Measurements from ENCODE around the gene ADAMTS16. TPM values are rescaled to one million over a fixed set of nuclear protein-coding genes. Genes with fewer than 3 reads are reported as not detected.

Gene ADAMTS16
- total RNA-seq, 3 donors from 2014 or later (not counting 1 experiment from before 2014, with no cell fraction given), result not detected

DNA sequence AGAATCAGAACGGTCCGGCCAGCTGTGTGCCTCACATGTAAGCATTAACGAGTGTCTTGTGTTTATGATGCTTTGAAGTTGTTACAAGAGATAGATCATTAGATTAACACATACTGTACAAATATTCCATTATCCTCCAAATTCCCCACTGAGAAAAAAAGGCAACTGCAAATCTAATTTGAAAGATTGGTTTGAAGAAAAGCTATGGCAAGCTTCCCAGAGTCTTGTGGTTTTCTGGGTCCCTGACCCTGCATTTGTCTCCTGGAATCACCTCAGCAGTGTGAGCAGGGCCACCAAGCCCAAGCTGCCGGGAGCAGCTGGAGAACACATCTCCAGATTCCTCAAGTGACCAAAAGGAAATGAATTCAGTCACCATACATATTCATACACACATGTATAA lies 36.9 kb upstream of the ADAMTS16 start:
- WGBS (ENCODE audit: insufficient coverage), result 93% methylated on average over 3 of the region's 4 CpGs
- H3K27me3 ChIP-seq (ENCODE audit: control insufficient read depth, insufficient read depth, low read length), result no peaks in the 10 kb centered on the region
- Mint-ChIP-seq H3K27ac (no peak overlapping the region), H3K36me3 (no peaks in the 10 kb centered on the region), H3K4me1 (no peaks in the 10 kb centered on the region), H3K27me3 (ENCODE audit: low read depth in 2 of 2) (no peaks in the 10 kb centered on the region), H3K9me3 (peaks cover 13 to 19% of the 10 kb centered on the region in 2 donors), H3K4me3 (no peak overlapping the region)
- no peak overlapping the region for H3K27ac ChIP-seq (ENCODE audit: low read length)
- no peak for DNase-seq
- H3K9me3 ChIP-seq (ENCODE audit: control insufficient read depth, insufficient read depth, low read length), result no peaks in the 10 kb centered on the region
- intact Hi-C loops (cut with micrococcal nuclease), result no loop called here
- TF ChIP-seq, protein P1, sequence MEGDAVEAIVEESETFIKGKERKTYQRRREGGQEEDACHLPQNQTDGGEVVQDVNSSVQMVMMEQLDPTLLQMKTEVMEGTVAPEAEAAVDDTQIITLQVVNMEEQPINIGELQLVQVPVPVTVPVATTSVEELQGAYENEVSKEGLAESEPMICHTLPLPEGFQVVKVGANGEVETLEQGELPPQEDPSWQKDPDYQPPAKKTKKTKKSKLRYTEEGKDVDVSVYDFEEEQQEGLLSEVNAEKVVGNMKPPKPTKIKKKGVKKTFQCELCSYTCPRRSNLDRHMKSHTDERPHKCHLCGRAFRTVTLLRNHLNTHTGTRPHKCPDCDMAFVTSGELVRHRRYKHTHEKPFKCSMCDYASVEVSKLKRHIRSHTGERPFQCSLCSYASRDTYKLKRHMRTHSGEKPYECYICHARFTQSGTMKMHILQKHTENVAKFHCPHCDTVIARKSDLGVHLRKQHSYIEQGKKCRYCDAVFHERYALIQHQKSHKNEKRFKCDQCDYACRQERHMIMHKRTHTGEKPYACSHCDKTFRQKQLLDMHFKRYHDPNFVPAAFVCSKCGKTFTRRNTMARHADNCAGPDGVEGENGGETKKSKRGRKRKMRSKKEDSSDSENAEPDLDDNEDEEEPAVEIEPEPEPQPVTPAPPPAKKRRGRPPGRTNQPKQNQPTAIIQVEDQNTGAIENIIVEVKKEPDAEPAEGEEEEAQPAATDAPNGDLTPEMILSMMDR (IDR thresholded peaks at IDR 0.05), result no peak
- ATAC-seq, result no peak
- H3K4me1 ChIP-seq (ENCODE audit: control insufficient read depth, insufficient read depth, low read length), result no peaks in the 10 kb centered on the region
- no peak overlapping the region for H3K4me3 ChIP-seq (ENCODE audit: low read length)
- no peaks in the 10 kb centered on the region for H3K36me3 ChIP-seq (ENCODE audit: control insufficient read depth, insufficient read depth, low read length)

DNA sequence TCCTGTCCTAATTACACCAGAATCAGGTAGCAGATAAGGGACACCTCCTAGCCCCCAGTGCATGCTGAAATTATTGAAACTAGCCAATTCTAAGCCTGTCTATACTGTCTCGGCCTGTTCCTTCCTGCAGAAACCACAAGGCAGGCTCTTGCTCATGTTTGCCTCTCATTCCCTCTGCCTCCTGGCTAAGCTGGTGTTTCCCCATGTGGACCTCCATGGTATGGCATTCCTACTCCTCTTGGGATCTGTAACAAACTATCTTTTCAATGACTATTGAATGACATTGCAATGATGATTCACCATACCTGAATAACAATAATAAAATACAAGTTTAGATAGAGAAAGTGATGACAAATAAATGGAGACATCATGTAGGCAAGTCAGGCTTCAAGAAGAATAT lies 35.6 kb upstream of the ADAMTS16 start:
- Mint-ChIP-seq H3K4me3 (no peak overlapping the region), H3K27me3 (ENCODE audit: low read depth in 2 of 2) (no peaks in the 10 kb centered on the region), H3K4me1 (no peaks in the 10 kb centered on the region), H3K9me3 (peaks cover 9 to 16% of the 10 kb centered on the region in 2 donors), H3K27ac (no peak overlapping the region), H3K36me3 (no peaks in the 10 kb centered on the region)
- no peaks in the 10 kb centered on the region for H3K4me1 ChIP-seq (ENCODE audit: control insufficient read depth, insufficient read depth, low read length)
- no peak for DNase-seq
- intact Hi-C loops (cut with micrococcal nuclease), result no loop called here
- no peaks in the 10 kb centered on the region for H3K36me3 ChIP-seq (ENCODE audit: control insufficient read depth, insufficient read depth, low read length)
- ATAC-seq, result no peak
- TF ChIP-seq, protein P1 (IDR thresholded peaks at IDR 0.05), result no peak
- no peak overlapping the region for H3K27ac ChIP-seq (ENCODE audit: low read length)
- H3K27me3 ChIP-seq (ENCODE audit: control insufficient read depth, insufficient read depth, low read length), result no peaks in the 10 kb centered on the region
- no peaks in the 10 kb centered on the region for H3K9me3 ChIP-seq (ENCODE audit: control insufficient read depth, insufficient read depth, low read length)
- WGBS (ENCODE audit: insufficient coverage), result 35% methylated on average over 1 of the region's 1 CpG
- H3K4me3 ChIP-seq (ENCODE audit: low read length), result no peak overlapping the region

DNA sequence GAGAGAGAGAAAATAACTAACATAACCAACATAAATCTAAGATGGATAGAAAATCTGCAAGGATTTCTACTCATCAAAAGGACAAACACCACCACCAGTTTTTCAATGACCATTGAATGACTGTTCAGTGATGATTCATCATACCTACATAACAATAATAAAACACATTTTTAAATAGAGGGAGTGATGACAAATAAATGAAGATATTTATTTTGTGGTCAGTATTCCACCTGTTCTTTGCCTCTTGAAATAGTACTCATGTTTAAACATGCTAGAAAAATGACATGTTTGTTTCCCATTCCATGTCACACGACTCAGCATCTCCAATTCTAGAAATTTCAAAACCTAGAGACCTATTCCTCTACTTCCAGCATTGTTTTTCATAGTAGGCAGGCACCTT lies 34.6 kb upstream of the ADAMTS16 start:
- Histone ChIP-seq H3K4me3 (ENCODE audit: low read length) (no peak overlapping the region), H3K4me1 (ENCODE audit: control insufficient read depth, insufficient read depth, low read length) (no peaks in the 10 kb centered on the region), H3K9me3 (ENCODE audit: control insufficient read depth, insufficient read depth, low read length) (no peaks in the 10 kb centered on the region), H3K36me3 (ENCODE audit: control insufficient read depth, insufficient read depth, low read length) (no peaks in the 10 kb centered on the region), H3K27ac (ENCODE audit: low read length) (no peak overlapping the region), H3K27me3 (ENCODE audit: control insufficient read depth, insufficient read depth, low read length) (no peaks in the 10 kb centered on the region)
- Mint-ChIP-seq H3K4me3 (no peak overlapping the region), H3K27ac (no peak overlapping the region), H3K36me3 (no peaks in the 10 kb centered on the region), H3K27me3 (ENCODE audit: low read depth in 2 of 2) (no peaks in the 10 kb centered on the region), H3K4me1 (no peaks in the 10 kb centered on the region), H3K9me3 (peaks cover 9 to 16% of the 10 kb centered on the region in 2 donors)
- WGBS (ENCODE audit: insufficient coverage), result 53% methylated on average over 1 of the region's 1 CpG
- TF ChIP-seq, protein P1 (IDR thresholded peaks at IDR 0.05), result no peak
- no peak for DNase-seq
- intact Hi-C loops (cut with micrococcal nuclease), result no loop called here
- no peak for ATAC-seq

DNA sequence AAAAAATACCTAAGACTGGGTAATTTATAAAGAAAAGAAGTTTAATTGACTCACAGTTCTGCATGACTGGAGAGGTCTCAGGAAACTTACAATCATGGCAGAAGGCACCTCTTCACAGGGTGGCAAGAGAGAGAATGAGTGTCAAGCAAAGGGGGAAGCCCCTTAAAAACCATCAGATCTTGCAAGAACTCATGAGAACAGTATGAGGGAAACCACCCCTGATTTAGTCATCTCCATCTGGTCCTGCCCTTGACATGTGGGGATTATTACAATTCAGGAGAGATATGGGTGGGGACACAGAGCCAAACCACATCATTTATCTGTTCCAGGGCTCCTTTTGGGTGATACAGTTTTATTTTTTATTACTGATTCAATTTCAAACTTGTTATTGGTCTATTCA lies 23.2 kb upstream of the ADAMTS16 start:
- H3K4me3 Mint-ChIP-seq, result no peak overlapping the region
- Histone ChIP-seq H3K4me3 (ENCODE audit: low read length) (no peak overlapping the region), H3K27ac (ENCODE audit: low read length) (no peak overlapping the region), H3K27me3 (ENCODE audit: control insufficient read depth, insufficient read depth, low read length) (no peaks in the 10 kb centered on the region), H3K9me3 (ENCODE audit: control insufficient read depth, insufficient read depth, low read length) (peaks cover 7% of the 10 kb centered on the region), H3K4me1 (ENCODE audit: control insufficient read depth, insufficient read depth, low read length) (no peaks in the 10 kb centered on the region), H3K36me3 (ENCODE audit: control insufficient read depth, insufficient read depth, low read length) (no peaks in the 10 kb centered on the region)
- H3K4me1 Mint-ChIP-seq, result no peaks in the 10 kb centered on the region
- H3K9me3 Mint-ChIP-seq, result peaks cover 7 to 10% of the 10 kb centered on the region in 2 donors
- TF ChIP-seq, protein P1 (IDR thresholded peaks at IDR 0.05), result no peak
- DNase-seq (no peak), ATAC-seq (no peak)
- no peaks in the 10 kb centered on the region for H3K27me3 Mint-ChIP-seq (ENCODE audit: low read depth in 2 of 2)
- no peaks in the 10 kb centered on the region for H3K36me3 Mint-ChIP-seq
- intact Hi-C loops (cut with micrococcal nuclease), result no loop called here
- no peak overlapping the region for H3K27ac Mint-ChIP-seq

Measured in natural killer cell (primary cell).